ENCODE measurements around the gene IP6K1.

The IP6K1 gene

GRCh38 chr3:49689046-49689907 is 97.1 kb downstream of the IP6K1 start, which contains the start of the genes MST1 and RNF123 (continued):
- TF ChIP-seq ZNF639 (tag by site-specific recombination; IDR thresholded peaks at IDR 0.05) = no peak
- 0 out of 2 replicates have a peak, but pooled peaks have one; percentile 43 for TF ChIP-seq ZBTB48 (tag by site-specific recombination; IDR thresholded peaks at IDR 0.05)
- TF ChIP-seq ZNF341 (tag by site-specific recombination; IDR thresholded peaks at IDR 0.05; ENCODE audit: low read depth) = peak; percentile 61
- 0 out of 2 replicates have a peak, but pooled peaks have one; percentile 26 for TF ChIP-seq SP3 (tag by site-specific recombination; IDR thresholded peaks at IDR 0.05)
- no peak for TF ChIP-seq ZNF433 (tag by site-specific recombination; IDR thresholded peaks at IDR 0.05; ENCODE audit: low read depth)
- peak; percentile 76; the same call in 1 of the 2 replicates for TF ChIP-seq ZNF324 (tag by site-specific recombination; IDR thresholded peaks at IDR 0.05)
- no peak for TF ChIP-seq ZIC2 (tag by site-specific recombination; IDR thresholded peaks at IDR 0.05)
- TF ChIP-seq ZNF621 (tag by site-specific recombination; IDR thresholded peaks at IDR 0.05) = no peak
- TF ChIP-seq OSR2 (tag by site-specific recombination; IDR thresholded peaks at IDR 0.05) = no peak
- no peak for TF ChIP-seq ZNF174 (tag by site-specific recombination; IDR thresholded peaks at IDR 0.05)
- peak; percentile 91 for TF ChIP-seq SCRT2 (tag by site-specific recombination; IDR thresholded peaks at IDR 0.05)
- TF ChIP-seq ZNF335 (tag by site-specific recombination; conservative IDR thresholded peaks at IDR 0.05) = peak; percentile 81
- TF ChIP-seq KLF9 (tag by site-specific recombination; IDR thresholded peaks at IDR 0.05; ENCODE audit: low read depth) = peak; percentile 30; the same call in 1 of the 2 replicates
- TF ChIP-seq ZSCAN30 (tag by site-specific recombination; IDR thresholded peaks at IDR 0.05) = peak; percentile 71; the same call in 1 of the 2 replicates
- no peak for TF ChIP-seq ZNF521 (tag by site-specific recombination; IDR thresholded peaks at IDR 0.05)
- peak; percentile 88 for TF ChIP-seq ZNF449 (tag by site-specific recombination; IDR thresholded peaks at IDR 0.05)
- no peak for TF ChIP-seq ZNF530 (tag by site-specific recombination; IDR thresholded peaks at IDR 0.05; ENCODE audit: low read depth)
- peak; percentile 72 for TF ChIP-seq GLIS2 (tag by site-specific recombination; IDR thresholded peaks at IDR 0.05)
- TF ChIP-seq ZBTB11 (tag by site-specific recombination; conservative IDR thresholded peaks at IDR 0.05; ENCODE audit: low read depth) = peak; percentile 96
- peak; percentile 43 for TF ChIP-seq SP2 (tag by site-specific recombination; IDR thresholded peaks at IDR 0.05)
- TF ChIP-seq KLF16 (tag by site-specific recombination; IDR thresholded peaks at IDR 0.05) = 0 out of 2 replicates have a peak, but pooled peaks have one; percentile 50
- TF ChIP-seq ZNF184 (tag by site-specific recombination; IDR thresholded peaks at IDR 0.05) = no peak
- TF ChIP-seq ZNF518A (tag by site-specific recombination; conservative IDR thresholded peaks at IDR 0.05; ENCODE audit: low read depth) = peak; percentile 29; the same call in 1 of the 2 replicates
- TF ChIP-seq ZXDB (tag by site-specific recombination; IDR thresholded peaks at IDR 0.05) = peak; percentile 60; the same call in 1 of the 2 replicates
- peak; percentile 51; the same call in 1 of the 2 replicates for TF ChIP-seq SP7 (tag by site-specific recombination; IDR thresholded peaks at IDR 0.05)
- no peak for TF ChIP-seq ZNF157 (tag by site-specific recombination; IDR thresholded peaks at IDR 0.05)
- peak; percentile 61 for TF ChIP-seq ZBTB8A (tag by site-specific recombination; IDR thresholded peaks at IDR 0.05)
- peak; percentile 26; the same call in 1 of the 2 replicates for TF ChIP-seq ZNF629 (tag by site-specific recombination; IDR thresholded peaks at IDR 0.05)
- no peak for TF ChIP-seq ZNF248 (tag by site-specific recombination; IDR thresholded peaks at IDR 0.05)
